GM21367 (cell line): ENCODE results near the gene ZNF609.
"Not testable (repeated sequence)": the region's sequence is repeated elsewhere in the genome, so short reads cannot be mapped to it uniquely, and the experiment has no call there.

ENCODE experiments used
- ATAC-seq: cut with Tn5 transposase; IDR thresholded peaks from one replicate; pipeline ENCODE4 v1.9.1; 2021; ENCODE audit not compliant: unreplicated experiment

Gene ZNF609

DNA sequence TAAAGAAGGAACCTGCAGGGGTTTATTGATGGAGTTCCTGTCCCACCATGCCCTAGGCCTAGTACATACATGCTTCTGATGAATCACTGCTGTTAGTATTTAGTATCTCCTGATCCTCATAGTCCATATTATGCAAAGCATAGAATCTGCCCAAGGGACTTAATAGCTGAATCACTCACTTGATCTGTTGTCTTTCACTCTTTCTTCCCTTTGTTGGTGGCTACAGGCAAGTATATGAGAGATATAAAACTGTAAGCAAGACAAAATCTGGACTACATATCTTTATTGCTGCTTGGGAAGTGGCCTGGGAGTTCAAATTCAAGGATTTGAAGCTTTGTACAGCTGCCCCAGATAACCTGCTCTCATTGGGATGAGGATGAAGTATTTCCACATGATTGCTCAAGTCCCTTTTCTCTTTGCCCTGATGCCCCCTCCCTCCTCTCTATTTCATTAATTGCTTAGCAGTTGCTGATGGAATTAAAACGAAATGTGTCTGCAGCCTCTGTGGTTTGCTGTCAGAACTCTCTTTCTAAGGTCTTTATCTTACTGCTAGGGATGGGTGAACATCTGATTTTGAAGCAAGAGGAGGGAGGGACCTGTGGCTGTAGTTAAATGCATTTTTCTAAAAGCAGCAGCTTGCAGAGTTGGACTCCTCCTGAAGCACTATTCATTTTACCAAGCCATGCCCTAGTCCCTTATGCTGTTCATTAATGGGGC, 114.1 kb downstream of the ZNF609 start:
- no peak for ATAC-seq

DNA sequence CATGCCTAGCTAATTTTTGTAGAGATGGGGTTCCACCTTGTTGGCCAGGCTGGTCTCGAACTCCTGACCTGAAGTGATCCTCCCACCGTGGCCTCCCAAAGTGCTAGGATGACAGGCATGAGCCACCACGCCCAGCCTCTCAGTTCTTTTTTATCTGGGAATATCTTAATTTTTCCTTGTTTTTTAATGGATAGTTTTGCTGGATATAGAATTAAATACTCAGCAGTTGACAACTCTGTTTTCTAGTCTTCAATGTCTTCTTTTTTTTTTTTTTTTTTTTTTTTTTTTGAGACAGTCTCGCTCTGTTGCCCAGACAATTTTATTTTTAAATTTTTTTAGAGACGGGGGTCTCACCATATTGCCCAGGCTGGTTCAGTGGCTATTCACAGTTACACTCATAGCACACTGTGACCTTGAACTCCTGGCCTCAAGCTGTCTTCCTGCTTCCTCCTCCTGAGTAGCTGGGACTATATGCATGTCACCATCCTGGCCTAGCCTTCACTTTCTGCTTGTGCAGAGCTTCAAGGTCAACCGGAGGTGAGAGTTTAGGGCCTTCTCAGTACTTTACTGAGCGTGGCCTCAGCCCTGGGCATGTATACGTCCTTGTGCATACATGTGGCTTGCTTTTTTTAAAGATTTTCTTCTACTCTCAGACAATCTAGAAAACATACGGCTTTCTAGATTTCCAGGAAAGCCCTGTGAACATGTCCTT, 120.5 kb downstream of the ZNF609 start:
- no peak for ATAC-seq

DNA sequence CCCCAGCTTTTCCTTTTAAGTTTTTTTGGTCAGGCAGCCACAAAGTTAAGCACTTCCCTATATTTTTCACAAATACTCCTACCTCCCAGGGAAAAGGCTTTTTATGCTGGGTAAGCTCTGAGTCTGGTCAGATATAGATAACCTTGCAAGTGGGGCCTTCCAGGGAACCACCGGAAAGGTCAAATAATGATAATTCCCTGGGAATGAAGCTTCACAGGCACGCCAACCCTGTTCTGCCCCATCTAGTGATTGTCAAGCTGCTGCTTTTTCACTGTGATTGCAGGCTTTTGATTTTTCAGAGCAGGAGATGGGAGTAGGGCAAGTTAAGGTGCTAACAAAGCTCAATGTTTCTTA, 121.0 kb downstream of the ZNF609 start:
- no peak for ATAC-seq

GRCh38 chr15:64582202-64582601, 121.8 kb downstream of the ZNF609 start:
- no peak for ATAC-seq

DNA sequence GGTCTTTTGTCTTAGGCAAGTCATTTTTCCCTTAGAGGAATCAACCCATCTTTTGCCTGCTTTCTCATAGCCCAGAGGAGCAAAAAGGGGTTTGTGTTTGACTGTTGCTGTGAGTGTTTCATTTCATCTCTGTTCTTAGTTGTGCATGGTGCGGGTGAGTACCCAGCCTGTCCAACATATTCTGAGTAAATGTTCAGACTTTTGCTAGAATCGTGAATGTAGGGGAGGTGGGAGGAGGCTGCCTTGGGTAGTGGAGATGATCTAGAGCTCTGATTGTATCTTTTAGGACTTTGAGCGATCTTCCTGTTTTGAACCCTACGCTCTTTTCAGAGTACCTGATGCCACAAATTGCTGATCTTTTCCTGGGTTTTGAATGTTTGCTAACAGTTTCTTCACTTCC, 123.1 kb downstream of the ZNF609 start:
- ATAC-seq, result no peak

DNA sequence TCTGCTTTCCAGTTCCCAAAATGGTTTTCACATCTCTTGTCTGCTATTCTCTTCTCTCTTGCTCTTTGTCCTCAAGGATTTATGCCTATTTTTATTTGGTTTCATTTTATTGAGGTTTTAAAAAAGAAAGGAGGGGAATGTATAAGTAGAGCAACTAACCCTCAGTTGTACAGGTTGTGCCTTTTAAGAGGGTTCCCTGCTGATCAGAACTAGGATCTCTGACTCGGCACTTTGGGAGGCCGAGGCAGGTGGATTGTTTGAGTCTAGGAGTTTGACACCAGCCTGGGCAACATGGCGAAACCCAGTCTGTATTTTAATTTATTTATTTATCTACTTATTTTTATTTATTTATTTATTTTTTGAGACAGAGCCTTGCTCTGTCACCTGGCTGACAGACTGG, 123.6 kb downstream of the ZNF609 start:
- ATAC-seq, result no peak

GRCh38 chr15:64586259-64586870, 126.0 kb downstream of the ZNF609 start:
- no peak for ATAC-seq

DNA sequence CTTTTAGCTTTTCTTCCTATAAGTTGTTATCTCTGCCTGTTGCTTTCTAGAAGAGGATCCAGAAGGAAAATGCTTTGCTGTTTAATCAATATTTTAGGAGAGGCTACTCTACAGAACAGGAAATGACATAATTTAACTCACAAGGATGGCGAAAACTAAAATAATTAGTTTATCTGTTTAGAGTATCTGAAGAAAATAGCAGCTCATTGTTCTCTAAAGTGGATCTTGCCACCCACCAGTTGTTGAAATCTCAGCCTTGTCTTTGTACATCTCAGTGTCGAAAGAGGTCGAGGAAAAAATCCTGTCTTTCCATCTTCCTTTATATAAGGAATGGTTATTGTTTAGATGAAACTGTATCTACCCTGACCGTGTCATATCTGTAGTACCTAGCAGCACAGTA, 126.6 kb downstream of the ZNF609 start:
- ATAC-seq, result no peak

DNA sequence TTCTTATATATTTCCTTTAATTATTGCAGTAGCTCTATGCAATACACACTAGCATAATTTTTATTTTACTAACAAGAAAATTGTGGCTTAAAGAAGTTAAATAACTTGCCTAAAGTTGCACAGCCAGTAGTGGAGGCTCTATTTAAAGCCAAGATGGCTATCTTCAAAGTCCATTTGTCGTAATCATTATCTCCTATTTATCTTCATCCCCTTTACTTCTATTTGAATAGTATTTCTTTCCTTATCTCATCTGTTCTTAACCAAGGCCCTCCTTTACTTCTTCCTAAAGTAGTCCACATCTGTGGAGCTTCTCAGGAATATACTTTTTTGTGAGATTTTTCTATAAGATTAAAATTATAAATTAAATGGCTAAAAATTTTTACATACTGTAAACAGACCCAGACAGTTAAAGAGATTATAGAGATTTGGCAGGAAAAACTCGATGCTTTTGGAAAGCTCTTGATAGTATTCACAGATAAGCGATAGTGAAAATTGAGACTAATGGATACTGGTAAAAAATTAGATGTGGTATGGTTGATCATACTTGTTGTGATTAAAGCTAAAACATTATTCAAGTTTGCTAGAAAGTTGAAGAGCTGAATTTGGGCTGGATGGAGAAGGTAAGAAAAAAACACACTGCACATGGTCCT, 129.2 kb downstream of the ZNF609 start:
- no peak for ATAC-seq

DNA sequence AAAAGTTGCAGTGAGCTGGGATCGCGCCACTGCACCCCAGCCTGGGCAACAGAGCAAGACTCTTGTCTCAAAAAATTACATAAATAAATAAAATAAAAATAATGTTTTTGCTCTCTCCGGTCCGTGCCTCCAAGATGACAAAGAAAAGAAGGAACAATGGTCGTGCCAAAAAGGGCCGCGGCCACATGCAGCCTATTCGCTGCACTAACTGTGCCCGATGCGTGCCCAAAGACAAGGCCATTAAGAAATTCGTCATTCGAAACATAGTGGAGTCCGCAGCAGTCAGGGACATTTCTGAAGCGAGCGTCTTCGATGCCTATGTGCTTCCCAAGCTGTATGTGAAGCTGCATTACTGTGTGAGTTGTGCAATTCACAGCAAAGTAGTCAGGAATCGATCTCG, 132.5 kb downstream of the ZNF609 start:
- ATAC-seq, result not testable (repeated sequence)

GRCh38 chr15:64596701-64597476, 136.5 kb downstream of the ZNF609 start:
- ATAC-seq, result no peak

DNA sequence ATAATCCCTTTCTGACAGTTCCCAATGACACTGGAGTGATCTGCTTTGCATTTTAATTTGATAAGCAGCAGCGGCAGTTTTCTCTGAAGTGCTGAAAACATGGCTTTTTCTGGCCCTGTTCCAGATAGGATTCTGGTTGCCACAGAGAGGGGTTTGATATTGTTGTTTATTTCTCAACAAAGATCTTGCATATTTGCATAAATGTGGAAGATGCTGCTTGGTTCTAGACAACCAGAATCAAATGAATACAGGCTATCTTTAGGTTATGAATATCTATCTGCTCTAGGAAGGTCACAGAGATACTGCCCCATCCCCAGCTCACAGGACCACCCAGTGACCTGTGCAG, 137.1 kb downstream of the ZNF609 start:
- no peak for ATAC-seq

- ATAC-seq, result no peak
Observed at GRCh38 chr15:64599226-64599625, 138.8 kb downstream of the ZNF609 start.

GRCh38 chr15:64599716-64600115, 139.3 kb downstream of the ZNF609 start:
- ATAC-seq, result no peak

- no peak for ATAC-seq
Observed at GRCh38 chr15:64600794-64601193, 140.4 kb downstream of the ZNF609 start.

- ATAC-seq, result no peak
Observed at GRCh38 chr15:64604319-64604718, 143.9 kb downstream of the ZNF609 start.

- ATAC-seq, result not testable (repeated sequence)
Observed at GRCh38 chr15:64607416-64607815, 147.0 kb downstream of the ZNF609 start.

GRCh38 chr15:64610257-64610919, 150.0 kb downstream of the ZNF609 start:
- ATAC-seq, result no peak

GRCh38 chr15:64611085-64611725, 150.8 kb downstream of the ZNF609 start:
- no peak for ATAC-seq

- ATAC-seq, result no peak
Observed at GRCh38 chr15:64614519-64614918, 154.1 kb downstream of the ZNF609 start.
